ENCODE results near the gene CLDN19. TPM values are rescaled to one million over a fixed set of nuclear protein-coding genes. Genes with fewer than 3 reads are reported as not detected.
A peak's percentile ranks its signal among the peaks of the same experiment; 100 is the strongest.

CLDN19 gene
- total RNA-seq, 1 experiment from 2014 or later = 12.5 TPM

- Histone ChIP-seq H2AK5ac (ENCODE audit: insufficient read length, low read length) (no peak within 1 kb of the TSS), H3K9ac (ENCODE audit: extremely low read depth, insufficient read length, low read length) (peak within 1 kb of the TSS; percentile 68), H3T11ph (ENCODE audit: low read length) (no peak within 1 kb of the TSS), H2BK5ac (ENCODE audit: insufficient read length, low read length) (no peak within 1 kb of the TSS), H2BK20ac (ENCODE audit: low read depth, low read length, poor library complexity, severe bottlenecking) (no peak within 1 kb of the TSS), H3K9me3 (ENCODE audit: control insufficient read depth, low read depth, low read length) (no peaks in the 10 kb centered on the region), H2BK15ac (ENCODE audit: low read depth, low read length) (no peak within 1 kb of the TSS), H3K79me2 (ENCODE audit: insufficient read depth, low read length) (0 out of 2 replicates have a peak, but pooled peaks cover 3% of the 10 kb centered on the region), H3K4me1 (ENCODE audit: insufficient read depth, low read length) (no peaks in the 10 kb centered on the region), H3K23me2 (ENCODE audit: insufficient read length, low read depth, low read length, poor library complexity, severe bottlenecking) (peaks cover 7% of the 10 kb centered on the region), H3K4me2 (ENCODE audit: insufficient read depth, insufficient read length, low read length) (peak within 1 kb of the TSS; percentile 95), H3K23ac (ENCODE audit: insufficient read length, low read depth, low read length) (no peak within 1 kb of the TSS), H3K79me1 (ENCODE audit: insufficient read depth, low read depth, low read length, poor library complexity, severe bottlenecking) (no peaks in the 10 kb centered on the region), H3K14ac (ENCODE audit: insufficient read depth, low read length) (peak within 1 kb of the TSS; percentile 33), H2BK120ac (ENCODE audit: low read depth, low read length, poor library complexity, severe bottlenecking) (no peak within 1 kb of the TSS), H3K56ac (ENCODE audit: insufficient read length, low read depth, low read length) (no peak within 1 kb of the TSS), H3K18ac (ENCODE audit: insufficient read length, low read depth, low read length) (peak within 1 kb of the TSS; percentile 32), H3K4ac (ENCODE audit: low read depth, low read length) (no peak within 1 kb of the TSS), H3K27ac (ENCODE audit: insufficient read length, low read depth, low read length) (no peak within 1 kb of the TSS), H2AFZ (ENCODE audit: low read length) (no peak within 1 kb of the TSS), H4K5ac (ENCODE audit: insufficient read length, low read depth, low read length) (no peak within 1 kb of the TSS), H3K27me3 (ENCODE audit: insufficient read depth, low read length) (no peaks in the 10 kb centered on the region), H2BK12ac (ENCODE audit: insufficient read length, low read depth, low read length) (no peak within 1 kb of the TSS), H4K8ac (replicated peaks; ENCODE audit: insufficient read length, low read depth, low read length) (no peak within 1 kb of the TSS), H4K20me1 (ENCODE audit: control insufficient read depth, insufficient read depth, insufficient read length) (no peaks in the 10 kb centered on the region), H4K91ac (ENCODE audit: insufficient read length, low read depth, low read length) (no peak within 1 kb of the TSS)
- peak; percentile 100 for DNase-seq
- H3K4me3 Mint-ChIP-seq = no peak within 1 kb of the TSS; a peak in 2 of 5 replicates
- peaks cover 8 to 9% of the 10 kb centered on the region in 2 experiments for H3K4me1 Mint-ChIP-seq
- peak within 1 kb of the TSS in 2 of 3 experiments; percentile 81 to 87; a peak in 4 of 7 replicates for H3K27ac Mint-ChIP-seq
- peaks cover 8 to 29% (median 18%) of the 10 kb centered on the region in 3 experiments; a peak in 6 of 7 replicates for H3K36me3 Mint-ChIP-seq (ENCODE audit: insufficient read depth in 1 of 3, low read depth in 3 of 3)
- no CpG with 5 or more reads among the region's 82 CpGs for WGBS (ENCODE audit: extremely low coverage, insufficient read length, low lambda C conversion rate)
- H3K9me3 Mint-ChIP-seq = no peaks in the 10 kb centered on the region
- TF ChIP-seq, protein P1, sequence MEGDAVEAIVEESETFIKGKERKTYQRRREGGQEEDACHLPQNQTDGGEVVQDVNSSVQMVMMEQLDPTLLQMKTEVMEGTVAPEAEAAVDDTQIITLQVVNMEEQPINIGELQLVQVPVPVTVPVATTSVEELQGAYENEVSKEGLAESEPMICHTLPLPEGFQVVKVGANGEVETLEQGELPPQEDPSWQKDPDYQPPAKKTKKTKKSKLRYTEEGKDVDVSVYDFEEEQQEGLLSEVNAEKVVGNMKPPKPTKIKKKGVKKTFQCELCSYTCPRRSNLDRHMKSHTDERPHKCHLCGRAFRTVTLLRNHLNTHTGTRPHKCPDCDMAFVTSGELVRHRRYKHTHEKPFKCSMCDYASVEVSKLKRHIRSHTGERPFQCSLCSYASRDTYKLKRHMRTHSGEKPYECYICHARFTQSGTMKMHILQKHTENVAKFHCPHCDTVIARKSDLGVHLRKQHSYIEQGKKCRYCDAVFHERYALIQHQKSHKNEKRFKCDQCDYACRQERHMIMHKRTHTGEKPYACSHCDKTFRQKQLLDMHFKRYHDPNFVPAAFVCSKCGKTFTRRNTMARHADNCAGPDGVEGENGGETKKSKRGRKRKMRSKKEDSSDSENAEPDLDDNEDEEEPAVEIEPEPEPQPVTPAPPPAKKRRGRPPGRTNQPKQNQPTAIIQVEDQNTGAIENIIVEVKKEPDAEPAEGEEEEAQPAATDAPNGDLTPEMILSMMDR (conservative IDR thresholded peaks at IDR 0.05) = no peak
- no peaks in the 10 kb centered on the region for H3K27me3 Mint-ChIP-seq (ENCODE audit: low read depth)
These were observed 26.9 kb upstream of the CLDN19 start, which contains the start of the genes C1orf50 and P3H1 for GRCh38 chr1:42766741-42767509. C1orf50 (plus strand) TSS chr1:42767249; CDS start chr1:42767312, 63 bp downstream. P3H1 (minus strand) TSS chr1:42767028; CDS start chr1:42766971, 57 bp downstream.

Data from H9 (cell line).